GM12878 (cell line): ENCODE measurements around the gene TACC2.

ENCODE experiments used
- BHLHE40 ChIP-seq, 2 experiments: fragments of 450-650 bp in 1 of 2; IDR thresholded peaks; 2 replicates each; pipeline ENCODE4 v1.6.1; 2011 to 2017; ENCODE audit warnings: low read depth in 2 of 2, borderline replicate concordance in 1 of 2, improper control_type of control experiment in 1 of 2, low read length in 1 of 2, mild to moderate bottlenecking in 1 of 2
- CEBPB ChIP-seq, 2 experiments: fragments of 150-350 bp in 1 of 2; IDR thresholded peaks; 2 replicates each; pipeline ENCODE4 v1.6.1; 2012 to 2014; ENCODE audit warnings: low read depth in 2 of 2, low read length in 2 of 2, borderline replicate concordance in 1 of 2, inconsistent platforms in 1 of 2
- HCFC1 ChIP-seq: fragments of 150-350 bp; IDR thresholded peaks from 2 replicates; pipeline ENCODE4 v1.6.1; 2014; ENCODE audit warnings: low read length
- HDAC6 ChIP-seq: fragments of 200-600 bp; sonication (generic); IDR thresholded peaks from one replicate; pipeline ENCODE4 v1.8.0; 2017; ENCODE audit warnings: antibody characterized with exemption; ENCODE audit not compliant: unreplicated experiment
- NRF1 ChIP-seq: conservative IDR thresholded peaks from 2 replicates; pipeline ENCODE4 v1.6.1; 2011; ENCODE audit warnings: mild to moderate bottlenecking, low read depth, low read length, improper control_type of control experiment
- POLR2A ChIP-seq: IDR thresholded peaks from 2 replicates; pipeline ENCODE4 v1.6.1; 2011; ENCODE audit warnings: low read depth, mild to moderate bottlenecking, low read length
- RAD21 ChIP-seq: IDR thresholded peaks from 2 replicates; pipeline ENCODE4 v1.6.1; 2011; ENCODE audit warnings: mild to moderate bottlenecking, low read depth, low read length, moderate library complexity; ENCODE audit not compliant: insufficient read depth
- ZSCAN29 ChIP-seq: fragments of 450-650 bp; IDR thresholded peaks from 2 replicates; pipeline ENCODE4 v1.6.1; 2017; ENCODE audit warnings: mild to moderate bottlenecking, moderate library complexity
- TF ChIP-seq, protein P1 (sequence below), 3 experiments: IDR thresholded peaks in 2 of 3; conservative IDR thresholded peaks in 1 of 3; 2 replicates each; pipeline ENCODE4 v1.5.1; 2011; ENCODE audit warnings: low read depth in 3 of 3, low read length in 3 of 3, mild to moderate bottlenecking in 3 of 3, control low read depth in 2 of 3, moderate library complexity in 2 of 3, inconsistent platforms in 1 of 3, mixed read lengths in 1 of 3; ENCODE audit not compliant: control insufficient read depth in 2 of 3, insufficient read depth in 1 of 3; ENCODE audit errors: extremely low read depth in 1 of 3

DNA sequence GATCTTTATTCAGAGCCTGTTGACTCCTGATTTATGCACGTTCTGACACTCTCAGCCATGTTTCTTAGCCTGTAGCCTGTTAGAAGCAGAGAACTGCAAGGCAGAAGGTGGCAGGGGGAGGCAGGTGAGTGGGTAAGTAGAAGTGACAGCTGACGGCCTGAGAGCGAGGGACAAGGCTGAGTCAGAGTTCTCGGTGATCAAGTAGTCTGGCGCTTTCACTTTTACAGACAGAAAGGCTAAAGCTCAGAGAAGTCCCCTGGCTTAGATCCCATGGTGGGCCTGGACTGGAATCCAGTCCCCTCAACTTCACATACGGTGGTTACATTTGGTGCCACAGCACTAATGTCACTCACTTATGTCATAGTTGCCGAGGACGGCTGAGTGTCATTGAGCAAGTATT, 139.0 kb downstream of the TACC2 start:
- TF ChIP-seq HCFC1 (no peak), CEBPB (IDR thresholded peaks at IDR 0.05; ENCODE audit: borderline replicate concordance in 1 of 2, low read depth in 2 of 2, low read length in 2 of 2) (no peak), POLR2A (no peak), BHLHE40 (IDR thresholded peaks at IDR 0.05; ENCODE audit: borderline replicate concordance in 1 of 2, low read depth in 2 of 2, low read length in 1 of 2) (no peak), NRF1 (no peak), ZSCAN29 (no peak), HDAC6 (no peak), RAD21 (no peak)
- TF ChIP-seq, protein P1, sequence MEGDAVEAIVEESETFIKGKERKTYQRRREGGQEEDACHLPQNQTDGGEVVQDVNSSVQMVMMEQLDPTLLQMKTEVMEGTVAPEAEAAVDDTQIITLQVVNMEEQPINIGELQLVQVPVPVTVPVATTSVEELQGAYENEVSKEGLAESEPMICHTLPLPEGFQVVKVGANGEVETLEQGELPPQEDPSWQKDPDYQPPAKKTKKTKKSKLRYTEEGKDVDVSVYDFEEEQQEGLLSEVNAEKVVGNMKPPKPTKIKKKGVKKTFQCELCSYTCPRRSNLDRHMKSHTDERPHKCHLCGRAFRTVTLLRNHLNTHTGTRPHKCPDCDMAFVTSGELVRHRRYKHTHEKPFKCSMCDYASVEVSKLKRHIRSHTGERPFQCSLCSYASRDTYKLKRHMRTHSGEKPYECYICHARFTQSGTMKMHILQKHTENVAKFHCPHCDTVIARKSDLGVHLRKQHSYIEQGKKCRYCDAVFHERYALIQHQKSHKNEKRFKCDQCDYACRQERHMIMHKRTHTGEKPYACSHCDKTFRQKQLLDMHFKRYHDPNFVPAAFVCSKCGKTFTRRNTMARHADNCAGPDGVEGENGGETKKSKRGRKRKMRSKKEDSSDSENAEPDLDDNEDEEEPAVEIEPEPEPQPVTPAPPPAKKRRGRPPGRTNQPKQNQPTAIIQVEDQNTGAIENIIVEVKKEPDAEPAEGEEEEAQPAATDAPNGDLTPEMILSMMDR (IDR thresholded peaks at IDR 0.05 in 2 of 3, conservative IDR thresholded peaks at IDR 0.05 in 1 of 3; ENCODE audit: control insufficient read depth in 2 of 3, extremely low read depth in 1 of 3, insufficient read depth in 1 of 3, low read depth in 3 of 3, low read length in 3 of 3) = no peak
